Nephron progenitor cell (in vitro differentiated cells): Measurements from ENCODE around the gene RAB40B.
A peak's percentile ranks its signal among the peaks of the same experiment; 100 is the strongest.

Source experiments
- DNase-seq: peaks from one replicate; pipeline ENCODE4 v3.0.0; 2021
- H3K27ac Mint-ChIP-seq: 2 replicates; pipeline ENCODE4 v1.8.0; 2021; ENCODE audit warnings: mild to moderate bottlenecking, moderate library complexity, mixed read lengths
- H3K27me3 Mint-ChIP-seq: 2 replicates; pipeline ENCODE4 v1.8.0; 2021; ENCODE audit warnings: mild to moderate bottlenecking, low read depth, mixed read lengths; ENCODE audit not compliant: poor library complexity
- H3K36me3 Mint-ChIP-seq: 2 replicates; pipeline ENCODE4 v1.8.0; 2021; ENCODE audit warnings: low read depth, mixed read lengths
- H3K4me1 Mint-ChIP-seq: 2 replicates; pipeline ENCODE4 v1.8.0; 2021; ENCODE audit warnings: mixed read lengths
- H3K4me3 Mint-ChIP-seq: 2 replicates; pipeline ENCODE4 v1.8.0; 2021; ENCODE audit warnings: mild to moderate bottlenecking, moderate library complexity, mixed read lengths
- H3K9me3 Mint-ChIP-seq: 2 replicates; pipeline ENCODE4 v1.8.0; 2021; ENCODE audit warnings: mild to moderate bottlenecking, moderate library complexity, mixed read lengths
- TF ChIP-seq, protein P1 (sequence below): fragments of 200-600 bp; sonication (generic); IDR thresholded peaks from 2 replicates; pipeline ENCODE4 v1.5.0; 2021; ENCODE audit warnings: antibody characterized with exemption

The RAB40B gene

DNA sequence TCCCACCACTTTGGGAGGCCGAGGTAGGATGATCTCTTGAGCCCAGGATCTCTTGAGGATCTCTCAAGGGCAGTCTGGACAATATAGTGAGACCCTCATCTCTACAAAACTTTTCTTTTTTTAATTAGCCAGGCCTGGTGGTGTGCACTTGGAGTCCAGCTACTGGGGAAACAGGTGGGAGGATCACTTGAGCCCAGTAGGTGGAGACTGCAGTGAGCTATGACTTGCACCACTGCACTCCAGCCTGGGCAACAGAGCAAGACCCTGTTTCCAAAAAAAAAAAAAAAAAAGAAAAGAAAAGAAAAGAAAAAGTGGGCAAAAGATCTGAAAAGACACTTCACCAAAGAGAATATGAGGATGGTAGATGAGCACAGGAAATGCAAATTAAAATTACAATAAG lies 15.0 kb downstream of the RAB40B start:
- Mint-ChIP-seq H3K27ac (no peak overlapping the region), H3K4me1 (peaks cover 8% of the 10 kb centered on the region), H3K36me3 (peaks cover 8% of the 10 kb centered on the region), H3K27me3 (peaks cover 11% of the 10 kb centered on the region), H3K9me3 (peaks cover 22% of the 10 kb centered on the region), H3K4me3 (no peak overlapping the region)
- no peak for DNase-seq
- TF ChIP-seq, protein P1, sequence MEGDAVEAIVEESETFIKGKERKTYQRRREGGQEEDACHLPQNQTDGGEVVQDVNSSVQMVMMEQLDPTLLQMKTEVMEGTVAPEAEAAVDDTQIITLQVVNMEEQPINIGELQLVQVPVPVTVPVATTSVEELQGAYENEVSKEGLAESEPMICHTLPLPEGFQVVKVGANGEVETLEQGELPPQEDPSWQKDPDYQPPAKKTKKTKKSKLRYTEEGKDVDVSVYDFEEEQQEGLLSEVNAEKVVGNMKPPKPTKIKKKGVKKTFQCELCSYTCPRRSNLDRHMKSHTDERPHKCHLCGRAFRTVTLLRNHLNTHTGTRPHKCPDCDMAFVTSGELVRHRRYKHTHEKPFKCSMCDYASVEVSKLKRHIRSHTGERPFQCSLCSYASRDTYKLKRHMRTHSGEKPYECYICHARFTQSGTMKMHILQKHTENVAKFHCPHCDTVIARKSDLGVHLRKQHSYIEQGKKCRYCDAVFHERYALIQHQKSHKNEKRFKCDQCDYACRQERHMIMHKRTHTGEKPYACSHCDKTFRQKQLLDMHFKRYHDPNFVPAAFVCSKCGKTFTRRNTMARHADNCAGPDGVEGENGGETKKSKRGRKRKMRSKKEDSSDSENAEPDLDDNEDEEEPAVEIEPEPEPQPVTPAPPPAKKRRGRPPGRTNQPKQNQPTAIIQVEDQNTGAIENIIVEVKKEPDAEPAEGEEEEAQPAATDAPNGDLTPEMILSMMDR, result no peak

DNA sequence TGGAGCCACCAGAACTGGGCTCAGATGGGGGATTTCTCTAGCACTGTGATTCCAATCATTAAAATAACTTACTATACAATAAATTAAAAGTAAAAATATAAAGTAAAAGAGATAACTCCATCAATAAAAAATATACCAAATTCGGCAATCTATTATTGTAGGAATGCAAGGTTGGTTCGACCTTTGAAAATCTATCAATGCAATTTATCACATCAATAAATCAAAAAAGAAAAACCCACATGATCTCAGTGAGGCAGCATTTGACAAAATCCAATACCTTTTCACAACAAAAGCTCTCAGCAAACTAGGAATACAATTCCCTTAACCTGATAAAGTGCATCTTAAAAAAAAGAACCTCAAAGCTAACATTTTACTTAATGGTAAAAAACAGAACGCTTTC lies 17.0 kb downstream of the RAB40B start:
- TF ChIP-seq, protein P1, result no peak
- Mint-ChIP-seq H3K36me3 (peaks cover 8% of the 10 kb centered on the region), H3K27me3 (peaks cover 10% of the 10 kb centered on the region), H3K27ac (no peak overlapping the region), H3K9me3 (peaks cover 22% of the 10 kb centered on the region), H3K4me1 (peaks cover 8% of the 10 kb centered on the region), H3K4me3 (no peak overlapping the region)
- DNase-seq, result no peak

DNA sequence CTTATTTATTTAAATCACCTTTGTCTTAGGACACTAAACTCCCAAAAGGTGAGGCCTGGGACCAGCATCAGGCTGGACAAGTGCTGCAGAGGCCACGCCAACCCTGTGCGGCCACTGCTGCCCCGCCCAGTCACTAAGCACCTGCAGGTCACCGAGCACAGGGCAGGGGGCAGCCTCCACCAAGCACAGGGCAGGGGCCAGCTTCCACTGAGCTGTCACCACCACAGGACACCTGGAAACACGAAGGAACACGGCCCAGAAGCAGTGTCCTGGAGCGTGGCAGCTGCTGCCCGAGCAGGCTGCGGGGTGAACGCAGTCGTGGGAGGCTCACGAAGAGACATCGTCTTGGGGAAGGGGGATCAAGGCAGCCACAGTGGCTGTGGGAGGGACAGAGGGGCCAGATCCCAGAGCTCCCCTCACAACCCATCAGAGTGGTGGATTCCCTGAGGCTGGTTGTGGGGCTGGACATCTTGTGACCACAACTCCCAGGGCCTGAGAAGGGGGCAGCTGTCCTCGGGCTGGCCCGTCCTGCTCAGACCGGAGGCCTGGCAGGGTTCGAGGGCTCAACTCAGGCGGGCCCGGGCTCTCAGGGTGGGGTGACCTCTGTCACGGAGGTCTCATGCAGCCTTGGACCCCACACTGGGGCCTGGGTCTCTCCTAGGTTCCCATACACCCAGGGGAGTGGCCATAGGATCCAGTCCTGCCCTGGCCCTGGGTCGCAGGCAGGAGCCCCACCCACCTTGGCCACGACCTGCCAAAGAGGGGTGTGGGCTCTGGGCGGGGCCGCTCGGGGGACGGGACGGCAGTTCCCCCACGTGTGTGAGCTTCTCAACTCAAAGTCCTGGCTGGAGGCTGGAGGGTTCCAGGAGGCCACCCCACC lies 18.7 kb downstream of the RAB40B start:
- H3K9me3 Mint-ChIP-seq, result peaks cover 22% of the 10 kb centered on the region
- peaks cover 8% of the 10 kb centered on the region for H3K36me3 Mint-ChIP-seq
- H3K4me1 Mint-ChIP-seq, result peaks cover 8% of the 10 kb centered on the region
- peaks cover 10% of the 10 kb centered on the region for H3K27me3 Mint-ChIP-seq
- DNase-seq, result no peak
- no peak overlapping the region for H3K27ac Mint-ChIP-seq
- H3K4me3 Mint-ChIP-seq, result no peak overlapping the region
- TF ChIP-seq, protein P1, result no peak

DNA sequence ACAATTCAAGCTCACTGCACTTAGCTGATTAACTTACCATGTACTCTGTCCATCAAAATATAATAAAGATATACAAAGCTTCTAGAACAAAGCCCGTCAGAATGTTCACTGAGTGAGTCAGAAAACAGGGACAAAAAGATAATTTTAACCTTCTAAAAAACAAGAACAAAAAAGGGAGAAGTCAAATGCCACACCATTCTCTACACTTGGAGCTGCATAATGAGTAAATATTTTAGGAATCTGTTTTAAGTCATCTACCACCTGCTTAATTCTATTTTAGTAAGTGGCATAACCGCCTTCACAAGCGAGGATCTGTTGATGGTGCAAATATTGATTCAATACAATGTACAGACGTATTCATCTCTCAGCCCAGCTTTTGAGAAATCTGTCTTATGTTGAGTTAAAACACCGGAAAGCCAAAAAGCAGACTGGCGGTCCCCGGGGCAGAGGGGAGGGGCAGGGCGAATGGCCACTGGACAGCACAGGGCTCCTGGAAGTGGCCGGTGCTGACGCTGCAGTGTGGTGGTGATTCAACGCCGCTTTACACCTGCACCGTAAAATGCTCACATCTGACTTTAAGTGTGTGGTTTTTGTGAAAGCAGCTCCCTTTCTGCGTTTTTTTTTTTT lies 20.1 kb downstream of the RAB40B start:
- H3K4me1 Mint-ChIP-seq, result peaks cover 8% of the 10 kb centered on the region
- peaks cover 9% of the 10 kb centered on the region for H3K27me3 Mint-ChIP-seq
- TF ChIP-seq, protein P1, result no peak
- no peak overlapping the region for H3K27ac Mint-ChIP-seq
- peaks cover 8% of the 10 kb centered on the region for H3K36me3 Mint-ChIP-seq
- peaks cover 22% of the 10 kb centered on the region for H3K9me3 Mint-ChIP-seq
- no peak overlapping the region for H3K4me3 Mint-ChIP-seq
- no peak for DNase-seq

DNA sequence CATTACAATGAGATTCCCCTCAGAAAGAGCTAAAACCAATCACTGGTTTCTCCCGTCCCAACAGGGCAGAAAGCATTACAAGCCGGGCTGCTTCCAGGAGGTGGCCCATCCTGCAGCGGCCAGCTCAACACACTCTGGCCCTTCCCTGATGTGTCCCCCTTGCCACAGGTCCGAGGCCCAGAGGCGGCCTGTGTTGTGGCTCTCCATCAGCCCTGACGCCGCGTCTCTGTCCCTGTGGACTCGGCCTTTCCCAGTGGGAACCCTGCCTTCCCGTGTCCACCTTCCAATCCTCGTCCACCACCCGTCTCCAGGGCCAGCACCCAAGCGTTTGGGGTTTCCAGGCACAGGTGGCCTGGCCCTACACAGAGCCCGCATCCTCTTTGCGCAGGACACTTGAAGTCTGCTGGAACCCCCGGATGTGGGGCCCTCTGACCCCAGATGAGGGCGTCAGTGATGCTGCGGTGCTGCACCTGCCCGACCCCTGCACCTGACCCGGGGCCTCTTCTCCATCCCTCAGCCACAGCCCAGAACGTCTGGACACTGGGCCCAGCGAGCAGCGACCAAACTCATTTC lies 21.1 kb downstream of the RAB40B start:
- no peak overlapping the region for H3K4me3 Mint-ChIP-seq
- DNase-seq, result no peak
- peaks cover 8% of the 10 kb centered on the region for H3K36me3 Mint-ChIP-seq
- peaks cover 9% of the 10 kb centered on the region for H3K27me3 Mint-ChIP-seq
- H3K4me1 Mint-ChIP-seq, result peaks cover 8% of the 10 kb centered on the region
- TF ChIP-seq, protein P1, result no peak
- H3K27ac Mint-ChIP-seq, result peak overlapping the region; percentile 23
- peaks cover 18% of the 10 kb centered on the region for H3K9me3 Mint-ChIP-seq
